D721Med (cell line): ENCODE results near the gene SDK1.

Experiments
- DNase-seq: peaks from one replicate; pipeline ENCODE4 v3.0.0; 2011; ENCODE audit warnings: low spot score; ENCODE audit not compliant: insufficient read length
- FAIRE-seq: peaks from 2 replicates; lab custom pipeline; 2011; peaks lifted over from hg19 to GRCh38; lab: Jason Lieb, UNC
- TF ChIP-seq, protein P1 (sequence below): IDR thresholded peaks from 2 replicates; pipeline ENCODE4 v1.5.1; 2012; ENCODE audit warnings: mild to moderate bottlenecking, control low read depth; ENCODE audit not compliant: insufficient read depth; ENCODE audit errors: missing control alignments

Gene SDK1

DNA sequence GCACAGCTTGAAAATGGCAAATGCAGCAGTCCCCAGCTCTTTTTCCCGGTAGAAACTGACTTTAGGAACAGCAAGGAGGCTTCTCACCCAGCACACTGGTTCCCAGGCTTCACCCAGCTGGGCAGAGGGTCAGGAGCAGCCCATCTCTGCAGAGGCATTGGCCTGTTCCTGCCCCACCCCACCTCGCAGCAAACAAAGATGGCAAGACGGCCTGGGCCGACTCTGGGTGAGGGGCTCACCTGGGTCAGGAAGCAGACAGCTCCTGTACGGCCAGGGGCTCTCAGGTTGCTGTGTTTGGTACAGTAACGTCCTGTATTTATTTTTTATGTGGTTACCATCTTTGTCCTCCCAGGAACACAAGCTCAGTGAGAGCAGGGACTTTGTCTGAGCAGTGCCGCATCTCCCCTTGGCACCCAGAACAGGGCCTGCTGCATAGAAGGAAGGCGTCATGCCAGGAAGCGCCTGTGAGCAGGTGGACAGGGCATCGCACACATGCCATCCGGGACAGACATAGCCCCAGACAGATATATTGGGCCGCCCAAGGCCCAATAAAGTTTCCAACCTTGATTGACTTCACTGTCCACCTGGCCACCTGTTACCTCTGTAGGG lies 796.1 kb downstream of the SDK1 start:
- FAIRE-seq (no peak), DNase-seq (no peak)
- TF ChIP-seq, protein P1, sequence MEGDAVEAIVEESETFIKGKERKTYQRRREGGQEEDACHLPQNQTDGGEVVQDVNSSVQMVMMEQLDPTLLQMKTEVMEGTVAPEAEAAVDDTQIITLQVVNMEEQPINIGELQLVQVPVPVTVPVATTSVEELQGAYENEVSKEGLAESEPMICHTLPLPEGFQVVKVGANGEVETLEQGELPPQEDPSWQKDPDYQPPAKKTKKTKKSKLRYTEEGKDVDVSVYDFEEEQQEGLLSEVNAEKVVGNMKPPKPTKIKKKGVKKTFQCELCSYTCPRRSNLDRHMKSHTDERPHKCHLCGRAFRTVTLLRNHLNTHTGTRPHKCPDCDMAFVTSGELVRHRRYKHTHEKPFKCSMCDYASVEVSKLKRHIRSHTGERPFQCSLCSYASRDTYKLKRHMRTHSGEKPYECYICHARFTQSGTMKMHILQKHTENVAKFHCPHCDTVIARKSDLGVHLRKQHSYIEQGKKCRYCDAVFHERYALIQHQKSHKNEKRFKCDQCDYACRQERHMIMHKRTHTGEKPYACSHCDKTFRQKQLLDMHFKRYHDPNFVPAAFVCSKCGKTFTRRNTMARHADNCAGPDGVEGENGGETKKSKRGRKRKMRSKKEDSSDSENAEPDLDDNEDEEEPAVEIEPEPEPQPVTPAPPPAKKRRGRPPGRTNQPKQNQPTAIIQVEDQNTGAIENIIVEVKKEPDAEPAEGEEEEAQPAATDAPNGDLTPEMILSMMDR, result no peak

DNA sequence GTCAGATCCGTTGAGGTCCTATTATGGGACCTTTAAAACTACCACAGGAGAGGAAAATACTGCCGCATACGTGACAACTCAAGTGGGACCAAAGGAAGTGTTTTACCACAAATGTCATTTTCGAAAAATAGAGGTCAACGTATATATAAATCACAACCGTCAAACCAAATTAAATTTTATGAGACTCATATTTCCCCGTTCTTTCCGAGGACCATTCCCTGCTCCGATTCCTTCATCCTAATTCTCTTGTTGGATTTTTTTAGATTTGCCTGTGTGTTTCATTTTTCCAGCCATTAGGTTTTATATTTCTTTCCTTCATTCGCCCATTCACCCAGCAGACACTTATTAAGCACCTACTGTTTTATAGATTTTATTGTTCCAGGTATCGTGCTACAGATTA lies 797.1 kb downstream of the SDK1 start:
- FAIRE-seq (no peak), DNase-seq (no peak)
- TF ChIP-seq, protein P1, result no peak

DNA sequence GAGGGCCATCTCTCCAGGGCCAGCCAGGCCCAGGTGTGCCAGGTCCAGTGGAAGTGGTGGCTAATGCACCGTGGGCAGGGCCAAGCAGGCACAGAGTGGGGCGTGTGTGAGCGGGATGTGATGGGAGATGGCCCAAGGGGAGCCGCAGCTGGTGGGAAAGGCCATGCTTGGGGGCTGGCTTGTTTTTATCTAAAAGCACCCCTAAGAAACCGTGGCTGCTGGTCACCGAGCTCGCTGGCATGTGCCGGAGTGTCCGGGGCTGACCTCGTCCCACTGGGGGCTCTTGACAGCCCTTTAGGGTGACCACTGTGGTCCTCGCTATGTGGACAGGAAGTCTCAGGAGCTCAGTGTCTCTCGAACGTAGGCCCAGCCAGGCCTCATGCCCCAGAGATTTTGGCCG lies 798.6 kb downstream of the SDK1 start:
- TF ChIP-seq, protein P1, result no peak
- FAIRE-seq (no peak), DNase-seq (no peak)

DNA sequence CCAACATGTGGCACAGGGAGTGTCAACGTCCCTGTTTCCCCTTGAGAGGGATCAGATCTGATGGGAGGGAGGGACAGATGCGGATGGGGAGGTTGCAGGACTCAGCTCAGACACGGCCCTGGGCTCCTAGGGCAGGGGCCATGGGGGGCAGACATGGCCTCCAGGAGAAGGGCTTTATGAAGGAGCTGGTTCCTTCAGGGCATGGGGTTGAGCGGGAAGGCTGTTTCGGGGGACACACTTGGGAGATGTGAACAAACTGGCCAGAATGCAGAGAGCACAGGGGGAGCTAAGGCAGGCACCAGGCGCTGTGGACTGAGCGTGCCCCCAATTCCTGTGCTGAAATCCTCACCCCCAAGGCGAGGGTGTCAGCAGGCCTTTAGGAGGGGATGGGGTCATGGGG lies 799.1 kb downstream of the SDK1 start:
- TF ChIP-seq, protein P1, result no peak
- FAIRE-seq (no peak), DNase-seq (no peak)

DNA sequence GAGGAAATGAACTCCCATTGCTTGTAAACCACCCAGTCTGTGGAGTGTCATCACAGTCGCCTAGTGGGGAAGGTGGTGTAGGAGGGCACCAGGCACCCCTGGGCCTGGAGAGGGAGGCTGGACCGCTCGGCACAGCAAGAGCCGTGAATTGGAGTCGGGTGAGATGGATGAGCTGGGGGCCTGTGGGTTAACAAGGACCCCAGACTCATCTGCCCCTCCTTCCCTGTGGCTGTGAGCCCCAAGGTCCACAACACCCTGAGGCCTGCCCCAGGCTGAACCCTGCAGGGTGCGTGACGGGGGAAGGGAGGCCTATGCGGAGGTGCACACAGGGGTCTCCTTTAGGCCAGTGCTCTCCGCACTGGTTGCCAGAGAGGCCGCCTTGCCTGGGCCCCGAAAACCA lies 799.6 kb downstream of the SDK1 start:
- FAIRE-seq (no peak), DNase-seq (no peak)

DNA sequence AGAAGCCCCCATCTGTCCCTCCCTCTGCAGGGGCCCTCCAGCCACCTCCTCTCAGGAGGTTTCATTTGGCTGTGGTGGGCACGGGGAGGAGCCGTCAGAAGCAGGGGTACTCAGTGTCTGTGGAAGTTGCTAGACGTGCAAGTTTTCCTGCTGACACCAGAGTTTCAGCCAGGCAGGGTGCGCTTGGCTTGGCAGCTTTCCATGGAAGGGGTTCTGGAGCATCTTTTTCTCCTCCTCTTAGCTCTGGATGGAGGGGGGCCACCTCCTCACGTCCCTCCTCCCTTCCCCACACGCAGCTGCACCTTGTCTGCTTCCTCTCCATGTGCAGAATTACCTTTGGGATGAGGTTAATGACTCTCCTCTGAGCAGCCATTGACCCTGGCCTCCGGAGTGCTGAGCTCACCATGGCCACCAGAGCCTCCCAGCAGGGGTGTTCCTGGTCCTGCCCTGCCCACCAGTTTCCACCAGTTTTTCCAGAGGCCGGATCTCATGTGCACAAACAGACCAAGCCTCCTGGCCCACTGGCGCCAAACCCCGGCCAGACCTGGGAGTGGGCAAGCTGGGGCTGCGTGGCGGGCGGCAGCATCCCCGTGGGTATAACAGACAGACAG lies 801.3 kb downstream of the SDK1 start:
- FAIRE-seq (no peak), DNase-seq (no peak)
- TF ChIP-seq, protein P1, result no peak

More for the DNA sequence above, 799.6 kb downstream of the SDK1 start:
- TF ChIP-seq, protein P1, result no peak

DNA sequence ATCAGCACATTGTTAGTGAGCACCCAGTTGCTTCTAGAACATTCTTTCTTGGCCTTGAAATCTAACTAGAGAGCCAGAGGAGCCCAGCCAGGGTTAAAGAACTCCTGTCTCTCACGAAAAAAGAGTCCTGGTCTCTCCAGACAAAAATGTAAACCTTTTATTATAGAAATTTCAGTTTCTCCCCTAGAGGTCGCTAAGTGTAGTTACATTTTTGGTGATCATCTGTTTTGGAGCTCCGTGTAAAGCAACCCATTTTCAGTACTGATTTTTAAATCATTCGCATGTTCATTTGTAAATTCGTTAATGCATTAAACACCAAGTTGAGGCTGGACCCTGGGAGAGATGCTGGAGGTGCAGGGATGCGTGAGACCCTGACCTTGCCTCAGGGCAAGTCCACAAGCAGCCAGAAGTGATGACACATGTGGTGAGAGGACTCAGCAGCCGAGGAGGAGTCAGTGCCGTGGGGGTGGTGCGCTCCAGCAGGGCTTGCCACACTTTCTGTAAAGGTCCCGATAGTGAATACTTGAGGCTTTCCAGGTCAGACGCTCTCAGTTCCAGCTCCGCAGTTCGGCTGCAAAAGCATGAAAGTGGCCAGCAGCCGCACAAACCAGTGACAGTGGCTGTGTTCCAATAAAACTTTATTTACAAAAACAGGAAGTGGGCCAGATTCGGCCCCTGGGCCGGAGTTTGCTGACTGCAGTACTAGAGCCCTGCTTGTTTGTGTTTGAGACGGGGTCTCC lies 802.5 kb downstream of the SDK1 start:
- DNase-seq (no peak), FAIRE-seq (no peak)
- TF ChIP-seq, protein P1, result no peak
